PC-3 (cell line): ENCODE data around the gene KRTAP29-1. TPM values are rescaled to one million over a fixed set of nuclear protein-coding genes. Genes with fewer than 3 reads are reported as not detected.

ENCODE experiments used
- ATAC-seq: fragments of 200-7000 bp; cut with Tn5 transposase; 2 replicates; pipeline ENCODE4 v1.9.1; 2020; ENCODE audit warnings: mild to moderate bottlenecking, moderate library complexity
- BruUV-seq: library from RNA; stranded (reverse); fragments of 400-500 nt; replicated peaks from 2 replicates; lab custom pipeline; 2021; lab: Mats Ljungman, UMichigan
- CTCF ChIA-PET: fragments of 300-600 bp; sonication (Branson Sonifier 250); formaldehyde crosslinking; loops from one replicate; lab custom pipeline; 2022; ENCODE audit warnings: antibody characterized with exemption; lab: Charles Lee
- POLR2A ChIA-PET: fragments of 300-600 bp; sonication (Branson Sonifier 250); formaldehyde crosslinking; loops from one replicate; lab custom pipeline; 2022; ENCODE audit warnings: antibody characterized with exemption; ENCODE audit not compliant: unreplicated experiment; lab: Charles Lee
- DNase-seq: peaks from one replicate; pipeline ENCODE4 v3.0.0-alpha.2; 2015
- H2AFZ ChIP-seq: fragments of 300-600 bp; sonication (generic); 2 replicates; pipeline ENCODE4 v1.6.0; 2016; ENCODE audit warnings: antibody characterized with exemption, low read length
- H3F3A ChIP-seq: fragments of 300-600 bp; sonication (generic); one replicate; pipeline ENCODE4 v1.6.0; 2017; ENCODE audit warnings: antibody characterized with exemption, low read length, control low read depth, mild to moderate bottlenecking; ENCODE audit not compliant: unreplicated experiment
- H3K27ac ChIP-seq: fragments of 300-600 bp; sonication (generic); 2 replicates; pipeline ENCODE4 v1.5.1; 2016; ENCODE audit warnings: mild to moderate bottlenecking, low read length
- H3K27me3 ChIP-seq: fragments of 300-600 bp; sonication (generic); 2 replicates; pipeline ENCODE4 v1.6.1; 2016; ENCODE audit warnings: low read length, mixed read lengths
- H3K36me3 ChIP-seq: fragments of 300-600 bp; sonication (generic); 2 replicates; pipeline ENCODE4 v1.6.1; 2016; ENCODE audit warnings: low read depth, mixed run types, low read length, mixed read lengths
- H3K4me1 ChIP-seq: fragments of 300-600 bp; sonication (generic); 2 replicates; pipeline ENCODE4 v1.5.1; 2016; ENCODE audit warnings: low read length; ENCODE audit not compliant: insufficient read depth
- H3K4me2 ChIP-seq: fragments of 300-600 bp; sonication (generic); 2 replicates; pipeline ENCODE4 v1.6.0; 2016; ENCODE audit warnings: low read length
- H3K4me3 ChIP-seq: fragments of 300-600 bp; sonication (generic); 2 replicates; pipeline ENCODE4 v1.5.1; 2016; ENCODE audit warnings: mild to moderate bottlenecking, low read length, mixed read lengths
- H3K79me2 ChIP-seq: fragments of 300-600 bp; sonication (generic); 2 replicates; pipeline ENCODE4 v1.6.1; 2017; ENCODE audit warnings: low read length, mixed read lengths
- H3K9ac ChIP-seq: fragments of 300-600 bp; sonication (generic); 2 replicates; pipeline ENCODE4 v1.6.0; 2016; ENCODE audit warnings: mild to moderate bottlenecking, low read length
- H3K9me2 ChIP-seq: fragments of 300-600 bp; sonication (generic); replicated peaks from 2 replicates; pipeline ENCODE4 v1.6.1; 2016; ENCODE audit warnings: mixed run types, low read length, mixed read lengths
- H3K9me3 ChIP-seq: fragments of 300-600 bp; sonication (generic); 2 replicates; pipeline ENCODE4 v1.6.1; 2016; ENCODE audit warnings: low read length, mixed read lengths
- H4K20me1 ChIP-seq: fragments of 300-600 bp; sonication (generic); 2 replicates; pipeline ENCODE4 v1.6.1; 2016; ENCODE audit warnings: low read length, mixed read lengths
- EZH2 ChIP-seq: fragments of 300-600 bp; sonication (generic); IDR thresholded peaks from one replicate; pipeline ENCODE4 v1.6.1; 2017; ENCODE audit warnings: antibody characterized with exemption, mild to moderate bottlenecking, low read length; ENCODE audit not compliant: unreplicated experiment
- intact Hi-C: fragments of 100-400 bp; cut with micrococcal nuclease; formaldehyde crosslinking; loops from 2 replicates; pipeline ENCODE4 v1.9.0; 2023
- total RNA-seq: library from RNA; depleted of rRNA; stranded (reverse); fragments of >200 nt; gene quantifications from 2 replicates; pipeline ENCODE4 v1.2.3, GENCODE V29; 2014; rRNA removed
- TF ChIP-seq, protein P1 (sequence below): fragments of 300-600 bp; sonication (generic); conservative IDR thresholded peaks from 2 replicates; pipeline ENCODE4 v1.5.1; 2017; ENCODE audit warnings: antibody characterized with exemption, low read depth, mild to moderate bottlenecking, low read length

The KRTAP29-1 gene
- total RNA-seq, 1 experiment from 2014 or later = not detected

GRCh38 chr17:41254861-41255260 is 47.8 kb downstream of the KRTAP29-1 start:
- Histone ChIP-seq H3K4me2 (no peak overlapping the region), H3K36me3 (no peaks in the 10 kb centered on the region), H3K9me3 (no peaks in the 10 kb centered on the region), H3K9me2 (no peaks in the 10 kb centered on the region), H3K9ac (no peak overlapping the region), H3K79me2 (no peaks in the 10 kb centered on the region), H3K27me3 (no peaks in the 10 kb centered on the region), H4K20me1 (no peaks in the 10 kb centered on the region), H3K4me1 (no peaks in the 10 kb centered on the region), H2AFZ (no peak overlapping the region), H3F3A (no peaks in the 10 kb centered on the region), H3K27ac (no peak overlapping the region), H3K4me3 (no peak overlapping the region)
- intact Hi-C loops = no loop called here
- DNase-seq (no peak), ATAC-seq (no peak)
- POLR2A ChIA-PET = no interaction called here
- TF ChIP-seq, protein P1, sequence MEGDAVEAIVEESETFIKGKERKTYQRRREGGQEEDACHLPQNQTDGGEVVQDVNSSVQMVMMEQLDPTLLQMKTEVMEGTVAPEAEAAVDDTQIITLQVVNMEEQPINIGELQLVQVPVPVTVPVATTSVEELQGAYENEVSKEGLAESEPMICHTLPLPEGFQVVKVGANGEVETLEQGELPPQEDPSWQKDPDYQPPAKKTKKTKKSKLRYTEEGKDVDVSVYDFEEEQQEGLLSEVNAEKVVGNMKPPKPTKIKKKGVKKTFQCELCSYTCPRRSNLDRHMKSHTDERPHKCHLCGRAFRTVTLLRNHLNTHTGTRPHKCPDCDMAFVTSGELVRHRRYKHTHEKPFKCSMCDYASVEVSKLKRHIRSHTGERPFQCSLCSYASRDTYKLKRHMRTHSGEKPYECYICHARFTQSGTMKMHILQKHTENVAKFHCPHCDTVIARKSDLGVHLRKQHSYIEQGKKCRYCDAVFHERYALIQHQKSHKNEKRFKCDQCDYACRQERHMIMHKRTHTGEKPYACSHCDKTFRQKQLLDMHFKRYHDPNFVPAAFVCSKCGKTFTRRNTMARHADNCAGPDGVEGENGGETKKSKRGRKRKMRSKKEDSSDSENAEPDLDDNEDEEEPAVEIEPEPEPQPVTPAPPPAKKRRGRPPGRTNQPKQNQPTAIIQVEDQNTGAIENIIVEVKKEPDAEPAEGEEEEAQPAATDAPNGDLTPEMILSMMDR = no peak
- TF ChIP-seq EZH2 = no peak
- CTCF ChIA-PET = no interaction called here
- no TSS peak for BruUV-seq

Other genes starting within 250 kb of the KRTAP29-1 start
- not detected in 2 replicates for gene KRTAP2-2, start 247.6 kb downstream of the KRTAP29-1 start, total RNA-seq
- gene KRTAP2-3, start 242.7 kb downstream of the KRTAP29-1 start, total RNA-seq = 10.8 and 12.4 TPM in 2 replicates
- gene KRTAP2-4, start 237.0 kb downstream of the KRTAP29-1 start, total RNA-seq = not detected in 2 replicates
- gene KRTAP4-7, start 218.7 kb downstream of the KRTAP29-1 start, total RNA-seq = not detected in 2 replicates
- not detected in 2 replicates for gene KRTAP4-8, start 204.7 kb downstream of the KRTAP29-1 start, total RNA-seq
- not detected in 2 replicates for gene KRTAP4-16, start 200.6 kb downstream of the KRTAP29-1 start, total RNA-seq
- not detected in 2 replicates for gene KRTAP4-9, start 197.5 kb downstream of the KRTAP29-1 start, total RNA-seq
- not detected in 2 replicates for gene KRTAP4-11, start 184.5 kb downstream of the KRTAP29-1 start, total RNA-seq
- not detected in 2 replicates for gene KRTAP4-12, start 178.7 kb downstream of the KRTAP29-1 start, total RNA-seq
- not detected in 2 replicates for gene KRTAP4-6, start 162.3 kb downstream of the KRTAP29-1 start, total RNA-seq
- gene KRTAP4-5, start 153.0 kb downstream of the KRTAP29-1 start, total RNA-seq = not detected in 2 replicates
- gene KRTAP4-4, start 142.1 kb downstream of the KRTAP29-1 start, total RNA-seq = not detected in 2 replicates
- not detected in 2 replicates for gene KRTAP4-3, start 134.6 kb downstream of the KRTAP29-1 start, total RNA-seq
- gene KRTAP4-2, start 124.6 kb downstream of the KRTAP29-1 start, total RNA-seq = not detected in 2 replicates
- not detected in 2 replicates for gene KRTAP4-1, start 117.9 kb downstream of the KRTAP29-1 start, total RNA-seq
- gene KRTAP9-1, start 113.0 kb downstream of the KRTAP29-1 start, total RNA-seq = not detected in 2 replicates
- gene KRTAP9-2, start 76.2 kb downstream of the KRTAP29-1 start, total RNA-seq = not detected in 2 replicates
- gene KRTAP9-3, start 70.4 kb downstream of the KRTAP29-1 start, total RNA-seq = not detected in 2 replicates
- gene KRTAP9-8, start 64.9 kb downstream of the KRTAP29-1 start, total RNA-seq = not detected in 2 replicates
- not detected in 2 replicates for gene KRTAP9-4, start 53.2 kb downstream of the KRTAP29-1 start, total RNA-seq
- not detected in 2 replicates for gene KRTAP9-9, start 47.5 kb downstream of the KRTAP29-1 start, total RNA-seq
- gene KRTAP9-6, start 37.5 kb downstream of the KRTAP29-1 start, total RNA-seq = not detected in 2 replicates
- gene KRTAP9-7, start 27.2 kb downstream of the KRTAP29-1 start, total RNA-seq = not detected in 2 replicates
- gene KRTAP16-1, start 6.5 kb upstream of the KRTAP29-1 start, total RNA-seq = not detected in 2 replicates
- gene KRTAP17-1, start 12.9 kb upstream of the KRTAP29-1 start, total RNA-seq = not detected in 2 replicates
- not detected in 2 replicates for gene KRT33A, start 48.0 kb upstream of the KRTAP29-1 start, total RNA-seq
- not detected in 2 replicates for gene KRT33B, start 67.0 kb upstream of the KRTAP29-1 start, total RNA-seq
- 2.9 and 5.1 TPM in 2 replicates for gene KRT34, start 79.5 kb upstream of the KRTAP29-1 start, total RNA-seq
- not detected in 2 replicates for gene KRT31, start 94.8 kb upstream of the KRTAP29-1 start, total RNA-seq
- gene KRT37, start 121.7 kb upstream of the KRTAP29-1 start, total RNA-seq = 3.2 and 4.6 TPM in 2 replicates
- gene KRT38, start 138.1 kb upstream of the KRTAP29-1 start, total RNA-seq = not detected in 2 replicates
- gene KRT32, start 164.5 kb upstream of the KRTAP29-1 start, total RNA-seq = 1.5 TPM in 2 replicates
- not detected in 2 replicates for gene KRT35, start 178.3 kb upstream of the KRTAP29-1 start, total RNA-seq
- not detected in 2 replicates for gene KRT36, start 187.1 kb upstream of the KRTAP29-1 start, total RNA-seq
- 1.4 TPM in 2 replicates for gene KRT13, start 202.8 kb upstream of the KRTAP29-1 start, total RNA-seq
- gene KRT15, start 216.0 kb upstream of the KRTAP29-1 start, total RNA-seq = 121 and 144 TPM in 2 replicates
- 2,299 and 2,451 TPM in 2 replicates for gene KRT19, start 225.5 kb upstream of the KRTAP29-1 start, total RNA-seq